ENCODE results near the gene GPR107. TPM values are rescaled to one million over a fixed set of nuclear protein-coding genes. Genes with fewer than 3 reads are reported as not detected.

GPR107 gene
- total and polyA plus RNA-seq, 2 experiments from 2014 or later: 6.2 to 30.7 TPM

GRCh38 chr9:130186051-130186450 is 132.3 kb downstream of the GPR107 start:
- H3K36me3 Mint-ChIP-seq (ENCODE audit: low read depth): no peaks in the 10 kb centered on the region
- peaks cover 24% of the 10 kb centered on the region; the same call in 1 of the 2 replicates for H3K4me1 ChIP-seq (ENCODE audit: insufficient read depth)
- no peaks in the 10 kb centered on the region for H3K27me3 ChIP-seq (ENCODE audit: insufficient read depth)
- peaks cover 18% of the 10 kb centered on the region for H3K27me3 Mint-ChIP-seq (ENCODE audit: insufficient read depth, low read depth, poor library complexity)
- H3K9me2 ChIP-seq (ENCODE audit: insufficient read depth): no peaks in the 10 kb centered on the region
- peaks cover 61% of the 10 kb centered on the region for H3K79me2 ChIP-seq (replicated peaks; ENCODE audit: insufficient read depth)
- DNase-seq (ENCODE audit: low spot score) (no peak), ATAC-seq (no peak)
- H3F3A ChIP-seq (replicated peaks; ENCODE audit: low read depth): no peaks in the 10 kb centered on the region
- H3K27ac ChIP-seq (ENCODE audit: low read depth): peak overlapping the region; percentile 69; the same call in 1 of the 2 replicates
- no peak overlapping the region for H3K4me3 ChIP-seq
- no peaks in the 10 kb centered on the region; the same call in 2 of the 3 replicates for H3K9me3 Mint-ChIP-seq
- no peak overlapping the region; the same call in 1 of the 2 replicates for H3K4me2 ChIP-seq
- H4K20me1 ChIP-seq (replicated peaks; ENCODE audit: insufficient read depth): peaks cover 16% of the 10 kb centered on the region; the same call in 1 of the 2 replicates
- TF ChIP-seq POLR2AphosphoS5 (IDR thresholded peaks at IDR 0.05; ENCODE audit: low read depth): no peak
- no peak for TF ChIP-seq NANOG (IDR thresholded peaks at IDR 0.05; ENCODE audit: borderline replicate concordance)
- no peak for TF ChIP-seq REST (IDR thresholded peaks at IDR 0.05; ENCODE audit: unreplicated experiment)
- no peak for TF ChIP-seq CTCF (conservative IDR thresholded peaks at IDR 0.05; ENCODE audit: low read depth in 2 of 2)
- TF ChIP-seq STAT1 (IDR thresholded peaks at IDR 0.05; ENCODE audit: unreplicated experiment): no peak
- TF ChIP-seq ZNF331 (CRISPR knock-in tag; IDR thresholded peaks at IDR 0.05; ENCODE audit: low read depth): no peak
- TF ChIP-seq EZH2 (IDR thresholded peaks at IDR 0.05; ENCODE audit: low read depth, unreplicated experiment): no peak
- TF ChIP-seq ETS1 (IDR thresholded peaks at IDR 0.05): no peak
- TF ChIP-seq ZNF462 (CRISPR knock-in tag; IDR thresholded peaks at IDR 0.05): no peak
- no peak for TF ChIP-seq EZH2phosphoT487 (IDR thresholded peaks at IDR 0.05; ENCODE audit: unreplicated experiment)
- no peak for TF ChIP-seq ZNF114 (CRISPR knock-in tag; IDR thresholded peaks at IDR 0.05)
- TF ChIP-seq JUNB (IDR thresholded peaks at IDR 0.05; ENCODE audit: unreplicated experiment): no peak
- no peaks in the 10 kb centered on the region for H3K36me3 ChIP-seq (ENCODE audit: insufficient read depth)
- peaks cover 36% of the 10 kb centered on the region for H3K4me1 Mint-ChIP-seq
- H2AFZ ChIP-seq: no peak overlapping the region
- peak overlapping the region; percentile 17; the same call in 1 of the 3 replicates for H3K4me3 Mint-ChIP-seq
- H3K27ac Mint-ChIP-seq: peak overlapping the region; percentile 85

Measured in GM23338 (cell line).